ENCODE data around the gene ATMIN.
A peak's percentile ranks its signal among the peaks of the same experiment; 100 is the strongest.

ATMIN gene

GRCh38 chr16:81006813-81007695 lies 28.6 kb upstream of the ATMIN start, which contains the start of the genes CENPN and CMC2:
CENPN (plus strand) TSS chr16:81007214; CDS start chr16:81011940, 4,726 bp downstream.
CMC2 (minus strand) TSS chr16:81006885; CDS start chr16:80997394, 9,491 bp downstream.
- peak; percentile 98 for DNase-seq

- no peak for DNase-seq
Measured at GRCh38 chr16:81008505-81008789, 27.2 kb upstream of the ATMIN start.

- DNase-seq, result no peak
Measured at GRCh38 chr16:81012974-81013373, 22.7 kb upstream of the ATMIN start.

- DNase-seq, result no peak
Measured at GRCh38 chr16:81014672-81015071, 21.0 kb upstream of the ATMIN start.

- no peak for DNase-seq
Measured at GRCh38 chr16:81018496-81018895, 17.1 kb upstream of the ATMIN start.

- no peak for DNase-seq
Measured at GRCh38 chr16:81026429-81026828, 9.2 kb upstream of the ATMIN start.

GRCh38 chr16:81029930-81030604 lies 5.6 kb upstream of the ATMIN start:
- no peak for DNase-seq

GRCh38 chr16:81035975-81036750 lies 521 bp downstream of the ATMIN start:
- peak; percentile 44 for DNase-seq

GRCh38 chr16:81036751-81037350 lies 1.2 kb downstream of the ATMIN start:
- no peak for DNase-seq

GRCh38 chr16:81040131-81040530 lies 4.5 kb downstream of the ATMIN start:
- no peak for DNase-seq

- no peak for DNase-seq
Measured at GRCh38 chr16:81040842-81041241, 5.2 kb downstream of the ATMIN start.

- no peak for DNase-seq
Measured at GRCh38 chr16:81041696-81042095, 6.1 kb downstream of the ATMIN start.

GRCh38 chr16:81042821-81043220 lies 7.2 kb downstream of the ATMIN start:
- no peak for DNase-seq

- no peak for DNase-seq
Measured at GRCh38 chr16:81053761-81054160, 18.1 kb downstream of the ATMIN start.

GRCh38 chr16:81060576-81061306 lies 25.1 kb downstream of the ATMIN start:
- DNase-seq, result no peak

GRCh38 chr16:81061307-81061640 lies 25.6 kb downstream of the ATMIN start:
- no peak for DNase-seq

- DNase-seq, result no peak
Measured at GRCh38 chr16:81061871-81062608, 26.4 kb downstream of the ATMIN start.

- DNase-seq, result no peak
Measured at GRCh38 chr16:81066681-81067080, 31.0 kb downstream of the ATMIN start.

- no peak for DNase-seq
Measured at GRCh38 chr16:81067166-81067565, 31.5 kb downstream of the ATMIN start.

GRCh38 chr16:81069063-81069462 lies 33.4 kb downstream of the ATMIN start:
- no peak for DNase-seq

GRCh38 chr16:81070979-81071378 lies 35.3 kb downstream of the ATMIN start:
- DNase-seq, result no peak

- DNase-seq, result no peak
Measured at GRCh38 chr16:81071805-81072204, 36.2 kb downstream of the ATMIN start.
